GM13977 (cell line): ENCODE measurements around the gene NELFB.

Source experiments
- DNase-seq: peaks from one replicate; pipeline ENCODE4 v3.0.0; 2012; ENCODE audit warnings: low spot score
- in situ Hi-C: fragments of 300-500 bp; cut with MboI; formaldehyde crosslinking; loops from one replicate; pipeline ENCODE4 v1.12.0; 2022; ENCODE audit warnings: low sequenced_read_pairs, low pct_unique_long_range_greater_than_20kb, mixed read lengths, inconsistent platforms; ENCODE audit not compliant: unreplicated experiment
- TF ChIP-seq, protein P1 (sequence below): IDR thresholded peaks from 2 replicates; pipeline ENCODE4 v1.5.1; 2012; ENCODE audit warnings: mild to moderate bottlenecking, control low read depth; ENCODE audit not compliant: insufficient read depth; ENCODE audit errors: extremely low read depth, missing control alignments

The NELFB gene

DNA sequence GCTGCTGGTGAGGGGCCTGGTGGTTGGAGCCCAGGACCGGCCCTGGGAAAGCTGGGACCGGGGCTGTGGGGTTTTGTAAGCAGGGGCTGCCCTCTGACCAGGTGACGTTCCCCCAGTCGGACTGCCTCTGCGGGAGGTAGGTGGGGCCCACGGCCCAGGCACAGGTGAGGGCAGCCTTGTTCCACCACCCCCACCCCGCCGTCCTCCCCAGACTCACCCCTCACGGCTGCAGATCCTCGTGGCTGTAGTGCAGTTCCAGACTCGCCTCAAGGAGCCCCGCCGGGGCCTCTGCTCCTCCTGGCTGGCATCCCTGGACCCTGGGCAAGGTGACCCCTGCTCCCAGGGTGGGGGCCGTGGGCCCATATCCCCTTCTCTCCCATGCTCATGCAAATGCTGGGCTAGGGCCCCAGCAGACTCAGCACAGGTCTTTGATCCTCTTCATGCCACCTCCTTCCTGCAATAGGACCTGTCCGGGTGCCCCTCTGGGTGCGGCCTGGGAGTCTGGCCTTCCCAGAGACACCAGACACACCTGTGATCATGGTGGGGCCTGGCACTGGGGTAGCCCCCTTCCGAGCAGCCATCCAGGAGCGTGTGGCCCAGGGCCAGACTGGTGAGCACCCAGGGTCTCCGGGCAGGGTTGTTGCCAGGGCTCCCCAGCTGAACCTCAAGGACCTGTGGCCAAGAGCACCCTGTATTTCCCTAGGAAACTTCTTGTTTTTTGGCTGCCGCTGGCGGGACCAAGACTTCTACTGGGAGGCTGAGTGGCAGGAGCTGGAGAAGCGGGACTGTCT lies 39.7 kb upstream of the NELFB start:
- in situ Hi-C loops, result no loop called here
- DNase-seq, result no peak
- TF ChIP-seq, protein P1, sequence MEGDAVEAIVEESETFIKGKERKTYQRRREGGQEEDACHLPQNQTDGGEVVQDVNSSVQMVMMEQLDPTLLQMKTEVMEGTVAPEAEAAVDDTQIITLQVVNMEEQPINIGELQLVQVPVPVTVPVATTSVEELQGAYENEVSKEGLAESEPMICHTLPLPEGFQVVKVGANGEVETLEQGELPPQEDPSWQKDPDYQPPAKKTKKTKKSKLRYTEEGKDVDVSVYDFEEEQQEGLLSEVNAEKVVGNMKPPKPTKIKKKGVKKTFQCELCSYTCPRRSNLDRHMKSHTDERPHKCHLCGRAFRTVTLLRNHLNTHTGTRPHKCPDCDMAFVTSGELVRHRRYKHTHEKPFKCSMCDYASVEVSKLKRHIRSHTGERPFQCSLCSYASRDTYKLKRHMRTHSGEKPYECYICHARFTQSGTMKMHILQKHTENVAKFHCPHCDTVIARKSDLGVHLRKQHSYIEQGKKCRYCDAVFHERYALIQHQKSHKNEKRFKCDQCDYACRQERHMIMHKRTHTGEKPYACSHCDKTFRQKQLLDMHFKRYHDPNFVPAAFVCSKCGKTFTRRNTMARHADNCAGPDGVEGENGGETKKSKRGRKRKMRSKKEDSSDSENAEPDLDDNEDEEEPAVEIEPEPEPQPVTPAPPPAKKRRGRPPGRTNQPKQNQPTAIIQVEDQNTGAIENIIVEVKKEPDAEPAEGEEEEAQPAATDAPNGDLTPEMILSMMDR, result no peak

DNA sequence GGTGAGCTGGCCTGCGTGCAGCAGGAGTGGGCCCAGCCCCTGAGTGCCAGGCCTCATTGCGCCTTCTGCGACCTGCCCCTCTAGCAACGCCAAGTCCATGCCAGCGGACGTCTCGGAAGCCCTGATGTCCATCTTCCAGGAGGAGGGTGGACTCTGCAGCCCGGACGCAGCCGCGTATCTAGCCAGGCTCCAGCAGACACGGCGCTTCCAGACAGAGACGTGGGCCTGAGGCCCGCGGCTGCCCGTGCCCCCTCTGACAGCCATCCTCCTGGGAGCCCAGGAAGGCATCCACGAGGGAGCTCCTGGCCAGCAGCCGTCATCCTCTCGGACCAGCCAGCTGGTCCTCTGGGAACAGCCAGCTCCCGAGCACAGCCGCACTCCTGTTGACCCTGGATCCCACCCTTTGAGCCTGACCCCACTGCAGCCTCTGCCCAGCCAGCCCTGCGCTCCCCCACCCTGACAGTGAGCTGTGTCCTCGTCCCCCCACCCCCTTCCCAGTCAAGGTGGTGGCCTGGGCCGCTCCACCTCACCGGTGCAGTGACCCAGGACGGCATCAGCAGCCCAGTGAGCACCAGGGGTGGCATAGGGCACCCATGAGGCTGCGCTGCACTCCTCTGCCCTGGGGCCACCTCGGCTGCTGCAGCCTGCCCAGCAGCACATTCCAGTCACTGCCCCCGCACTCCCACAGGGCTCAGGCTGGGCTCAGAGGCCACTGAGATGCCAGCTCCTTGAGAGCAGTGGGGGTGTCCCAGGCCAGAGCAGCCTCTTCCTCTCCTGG lies 38.8 kb upstream of the NELFB start:
- in situ Hi-C loops, result no loop called here
- DNase-seq, result no peak

DNA sequence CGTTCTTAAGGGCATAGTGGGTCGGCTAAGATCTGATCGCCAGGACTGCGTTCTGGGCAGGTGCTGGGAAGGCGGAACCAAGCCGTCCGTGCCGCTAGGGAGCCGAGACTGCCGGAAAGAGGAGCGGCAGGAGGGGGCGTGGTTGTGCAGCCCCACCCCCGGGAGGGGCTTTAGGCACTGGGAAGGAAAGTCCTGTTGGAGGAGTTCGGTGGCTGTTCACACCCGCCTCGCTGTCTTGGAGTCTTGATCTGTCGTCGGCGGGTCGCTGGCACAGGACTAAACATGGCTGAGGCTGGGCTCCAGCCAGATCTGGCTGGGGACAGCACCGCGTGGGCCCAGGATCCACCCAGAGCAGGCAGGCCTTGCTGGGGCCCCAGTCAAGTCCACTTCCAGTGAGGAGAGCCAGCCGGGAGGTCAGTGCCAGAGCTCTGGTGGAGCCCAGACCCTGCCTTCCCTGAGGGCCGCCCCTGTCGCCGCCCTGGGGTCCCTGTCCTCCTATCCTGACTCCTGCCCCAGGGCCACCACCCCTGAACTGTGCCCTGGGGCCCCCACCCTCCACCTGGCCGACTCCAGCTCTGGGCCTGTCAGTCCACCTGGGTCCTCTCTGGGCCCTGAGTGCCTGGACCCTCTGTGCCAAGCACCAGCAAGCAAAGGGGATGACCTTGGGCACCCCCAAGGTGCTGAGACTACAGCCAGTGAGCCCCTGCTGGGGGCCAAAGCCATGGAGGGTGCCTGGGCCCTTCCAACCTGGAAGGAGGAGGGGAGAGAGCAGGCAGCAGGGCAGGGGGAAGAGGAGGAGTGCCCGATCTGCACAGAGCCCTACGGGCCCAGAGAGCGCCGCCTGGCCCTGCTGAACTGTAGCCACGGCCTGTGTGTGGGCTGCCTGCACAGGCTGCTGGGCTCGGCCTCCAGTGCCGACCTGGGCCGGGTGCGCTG lies 37.6 kb upstream of the NELFB start:
- TF ChIP-seq, protein P1, result no peak
- DNase-seq, result no peak
- in situ Hi-C loops, result no loop called here

More for the DNA sequence above, 38.8 kb upstream of the NELFB start:
- TF ChIP-seq, protein P1, result no peak

DNA sequence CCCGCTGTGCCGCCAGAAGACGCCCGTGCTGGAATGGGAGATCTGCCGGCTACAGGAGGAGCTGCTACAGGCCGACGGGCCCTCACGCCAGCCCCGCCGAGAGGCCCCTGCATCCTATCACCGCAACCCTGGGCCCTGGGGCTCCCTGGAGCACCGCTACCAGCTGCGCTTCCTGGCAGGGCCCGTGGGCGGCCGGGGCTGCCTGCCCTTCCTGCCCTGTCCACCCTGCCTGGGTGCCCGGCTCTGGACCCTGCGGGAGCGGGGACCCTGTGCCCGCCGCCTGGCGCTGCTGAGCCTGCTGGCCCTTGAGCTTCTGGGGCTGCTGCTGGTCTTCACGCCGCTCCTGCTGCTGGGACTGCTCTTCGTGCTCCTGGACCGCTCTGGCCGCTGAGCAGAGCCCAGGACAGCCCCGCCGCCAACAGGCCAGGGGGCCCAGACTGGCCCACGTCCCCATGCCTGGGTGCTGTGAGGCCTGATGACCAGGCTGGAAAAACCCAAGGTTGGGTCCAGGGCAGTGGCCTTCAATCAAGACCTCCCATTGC lies 36.8 kb upstream of the NELFB start:
- in situ Hi-C loops, result no loop called here
- TF ChIP-seq, protein P1, result no peak
- DNase-seq, result no peak

DNA sequence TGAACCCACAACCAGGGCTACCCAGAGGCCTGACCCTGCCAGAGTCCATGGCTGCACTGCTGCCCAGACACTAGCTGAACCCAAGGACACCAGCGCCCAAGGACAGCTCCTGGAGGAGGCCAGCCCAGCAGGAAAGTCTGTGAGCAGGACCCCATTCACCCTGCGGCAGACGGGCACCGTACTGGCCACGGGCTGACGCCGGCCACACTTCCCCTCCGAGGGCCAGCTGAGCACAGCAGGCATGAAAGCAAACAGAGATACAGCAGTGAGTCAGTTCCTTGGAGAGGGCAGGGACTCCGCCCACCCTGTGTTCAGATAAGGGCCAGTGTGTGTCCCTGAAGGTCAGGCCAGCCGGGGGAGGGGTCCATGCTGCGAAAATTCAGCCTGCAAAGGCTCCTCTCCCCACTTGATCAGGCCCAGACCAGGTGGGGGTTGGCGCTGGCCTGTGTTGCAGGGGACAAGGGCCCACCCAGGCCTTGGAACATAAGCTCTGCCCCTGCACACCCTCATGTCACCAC lies 36.3 kb upstream of the NELFB start:
- TF ChIP-seq, protein P1, result no peak
- DNase-seq, result no peak
- in situ Hi-C loops, result no loop called here

DNA sequence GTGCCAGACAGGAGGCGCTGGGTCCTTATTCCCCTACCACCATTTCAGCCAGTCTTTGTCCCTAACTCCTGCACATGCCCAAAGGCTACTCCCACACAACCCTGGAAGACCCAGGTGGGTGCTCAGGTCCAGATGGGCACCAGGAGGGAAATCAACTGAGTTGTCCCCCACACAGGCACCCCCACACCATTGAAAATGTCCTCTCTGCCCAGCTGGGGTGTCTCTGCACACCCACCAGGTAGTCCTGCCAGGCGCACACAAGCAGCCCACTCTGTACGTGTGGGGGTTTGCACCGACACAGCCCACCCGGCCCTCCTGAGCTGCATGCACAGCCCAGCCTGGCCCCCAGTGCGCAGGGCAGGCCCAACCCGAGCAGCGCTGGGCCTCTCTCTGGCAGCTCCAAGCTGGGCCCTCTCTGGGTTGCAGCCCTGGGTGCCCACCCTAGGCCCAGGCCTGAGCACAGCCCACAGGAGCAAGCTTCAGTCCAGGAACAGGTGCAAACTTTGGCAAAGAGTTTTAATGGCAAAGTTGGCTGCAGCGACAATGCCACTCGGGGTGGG lies 35.3 kb upstream of the NELFB start:
- no peak for DNase-seq
- TF ChIP-seq, protein P1, result no peak
- in situ Hi-C loops, result loop anchor here (10.0 kb wide), 1 partner anchor 95 kb away; no protein-coding TSS in a partner anchor
